HepG2 (cell line): ENCODE data around the gene ELAVL3. TPM values are rescaled to one million over a fixed set of nuclear protein-coding genes. Genes with fewer than 3 reads are reported as not detected.

ENCODE experiments used
- ARNTL ChIP-seq: sonication (generic); formaldehyde crosslinking; IDR thresholded peaks from 2 replicates; pipeline ENCODE4 v1.4.0; 2020; ENCODE audit warnings: mild to moderate bottlenecking, missing genetic modification reagents
- GATAD1 ChIP-seq: IDR thresholded peaks from 2 replicates; pipeline ENCODE4 v1.6.1; 2016; ENCODE audit warnings: missing genetic modification reagents, missing compliant biosample characterization
- HNRNPUL1 ChIP-seq: fragments of 200-400 bp; formaldehyde crosslinking; IDR thresholded peaks from 2 replicates; pipeline ENCODE4 v1.6.1; 2017; ENCODE audit warnings: low read depth, mild to moderate bottlenecking, low read length, moderate library complexity
- KDM4B ChIP-seq: sonication (generic); formaldehyde crosslinking; IDR thresholded peaks from 2 replicates; pipeline ENCODE4 v1.4.0; 2020; ENCODE audit warnings: missing genetic modification reagents
- MAF1 ChIP-seq: sonication (generic); formaldehyde crosslinking; IDR thresholded peaks from 2 replicates; pipeline ENCODE4 v1.5.0; 2020; ENCODE audit warnings: missing genetic modification reagents, borderline replicate concordance
- NCOA2 ChIP-seq: sonication (generic); formaldehyde crosslinking; IDR thresholded peaks from 2 replicates; pipeline ENCODE4 v1.8.0; 2022; ENCODE audit warnings: inconsistent platforms
- NR2F1 ChIP-seq, 2 experiments: fragments of 450-650 bp in 1 of 2; formaldehyde crosslinking in 1 of 2; IDR thresholded peaks; 2 replicates each; pipeline versions ENCODE4 v1.5.0 to v1.6.1; 2016 to 2020; ENCODE audit warnings: mild to moderate bottlenecking in 1 of 2, missing compliant biosample characterization in 1 of 2, missing genetic modification reagents in 1 of 2, moderate library complexity in 1 of 2
- TCF12 ChIP-seq, 2 experiments: fragments of 450-650 bp in 1 of 2; sonication (generic) in 1 of 2; formaldehyde crosslinking in 1 of 2; IDR thresholded peaks; 2 replicates each; pipeline versions ENCODE4 v1.6.1 to v1.8.0; 2017 to 2022; ENCODE audit warnings: antibody characterized with exemption in 1 of 2, mild to moderate bottlenecking in 1 of 2, missing genetic modification reagents in 1 of 2, moderate library complexity in 1 of 2
- ZFX ChIP-seq: sonication (generic); formaldehyde crosslinking; IDR thresholded peaks from 2 replicates; pipeline ENCODE4 v1.4.0; 2020; ENCODE audit warnings: mild to moderate bottlenecking, low read depth, missing genetic modification reagents, moderate library complexity
- ZNF225 ChIP-seq: sonication (generic); formaldehyde crosslinking; IDR thresholded peaks from 2 replicates; pipeline ENCODE4 v1.4.0; 2020; ENCODE audit warnings: mild to moderate bottlenecking, missing genetic modification reagents
- ZNF253 ChIP-seq: sonication (generic); formaldehyde crosslinking; IDR thresholded peaks from 2 replicates; pipeline ENCODE4 v1.8.0; 2022; ENCODE audit warnings: mild to moderate bottlenecking, missing genetic modification reagents, borderline replicate concordance
- ZNF451 ChIP-seq: sonication (generic); formaldehyde crosslinking; IDR thresholded peaks from 2 replicates; pipeline ENCODE4 v1.5.0; 2020; ENCODE audit warnings: mild to moderate bottlenecking, missing genetic modification reagents
- ZNF468 ChIP-seq: sonication (generic); formaldehyde crosslinking; IDR thresholded peaks from 2 replicates; pipeline ENCODE4 v1.8.0; 2022; ENCODE audit warnings: mild to moderate bottlenecking, moderate library complexity, missing genetic modification reagents
- ZNF720 ChIP-seq: sonication (generic); formaldehyde crosslinking; IDR thresholded peaks from 2 replicates; pipeline ENCODE4 v1.4.0; 2020; ENCODE audit warnings: missing genetic modification reagents
- ZNF766 ChIP-seq: sonication (generic); formaldehyde crosslinking; IDR thresholded peaks from 2 replicates; pipeline ENCODE4 v1.5.0; 2020; ENCODE audit warnings: missing genetic modification reagents, borderline replicate concordance
- ZSCAN21 ChIP-seq: sonication (generic); formaldehyde crosslinking; IDR thresholded peaks from 2 replicates; pipeline ENCODE4 v1.8.0; 2022; ENCODE audit warnings: mild to moderate bottlenecking, missing genetic modification reagents, moderate library complexity, borderline replicate concordance
- polyA plus RNA-seq, 8 experiments: library from polyadenylated mRNA; depleted of rRNA in 3 of 8; stranded (reverse) in 7 of 8; unstranded in 1 of 8; fragments of >200 nt; fragmentation: Illumina TruSeq in 4 of 8; extraction: Trizol in 4 of 8; gene quantifications; 2 replicates each; pipeline versions ENCODE4 v1.2.1 to v1.2.3, GENCODE V29; 2011 to 2016; ENCODE audit warnings: low read depth in 4 of 8, missing spikeins in 1 of 8, mixed read lengths in 1 of 8; ENCODE audit not compliant: insufficient read depth in 1 of 8
- total RNA-seq, 5 experiments: library from RNA; depleted of rRNA; stranded (reverse); fragments of >200 nt; fragmentation: Illumina TruSeq; extraction: Trizol; gene quantifications; 2 replicates each; pipeline ENCODE4 v1.2.3, GENCODE V29; 2016; ENCODE audit warnings: low read depth in 1 of 5
- TF ChIP-seq, protein P1 (sequence below): sonication (generic); formaldehyde crosslinking; IDR thresholded peaks from 2 replicates; pipeline ENCODE4 v1.5.0; 2020; ENCODE audit warnings: mild to moderate bottlenecking, missing genetic modification reagents
- TF ChIP-seq, protein P2 (sequence below): sonication (generic); formaldehyde crosslinking; IDR thresholded peaks from 2 replicates; pipeline ENCODE4 v1.5.1; 2020; ENCODE audit warnings: mild to moderate bottlenecking, missing genetic modification reagents, borderline replicate concordance
- TF ChIP-seq, protein P3 (sequence below): sonication (generic); formaldehyde crosslinking; IDR thresholded peaks from 2 replicates; pipeline ENCODE4 v1.8.1; 2023; ENCODE audit warnings: mild to moderate bottlenecking, missing genetic modification reagents
- TF ChIP-seq, protein P4 (sequence below), 2 experiments: fragments of 450-650 bp in 1 of 2; sonication (generic) in 1 of 2; formaldehyde crosslinking; IDR thresholded peaks; 2 replicates each; pipeline versions ENCODE4 v1.5.0 to v1.8.0; 2020 to 2022; ENCODE audit warnings: mild to moderate bottlenecking in 1 of 2, missing genetic modification reagents in 1 of 2
- TF ChIP-seq, protein P5 (sequence below): sonication (generic); formaldehyde crosslinking; IDR thresholded peaks from 2 replicates; pipeline ENCODE4 v1.4.0; 2020; ENCODE audit warnings: missing genetic modification reagents
- TF ChIP-seq, protein P6 (sequence below): sonication (generic); formaldehyde crosslinking; IDR thresholded peaks from 2 replicates; pipeline ENCODE4 v1.8.1; 2023; ENCODE audit warnings: missing genetic modification reagents, mild to moderate bottlenecking, borderline replicate concordance

Gene ELAVL3
- total and polyA plus RNA-seq, 2 of the 13 experiments (the other 11 are each of a cell fraction or from before 2014, with no cell fraction given) = 0.03 TPM; not detected in 1

DNA sequence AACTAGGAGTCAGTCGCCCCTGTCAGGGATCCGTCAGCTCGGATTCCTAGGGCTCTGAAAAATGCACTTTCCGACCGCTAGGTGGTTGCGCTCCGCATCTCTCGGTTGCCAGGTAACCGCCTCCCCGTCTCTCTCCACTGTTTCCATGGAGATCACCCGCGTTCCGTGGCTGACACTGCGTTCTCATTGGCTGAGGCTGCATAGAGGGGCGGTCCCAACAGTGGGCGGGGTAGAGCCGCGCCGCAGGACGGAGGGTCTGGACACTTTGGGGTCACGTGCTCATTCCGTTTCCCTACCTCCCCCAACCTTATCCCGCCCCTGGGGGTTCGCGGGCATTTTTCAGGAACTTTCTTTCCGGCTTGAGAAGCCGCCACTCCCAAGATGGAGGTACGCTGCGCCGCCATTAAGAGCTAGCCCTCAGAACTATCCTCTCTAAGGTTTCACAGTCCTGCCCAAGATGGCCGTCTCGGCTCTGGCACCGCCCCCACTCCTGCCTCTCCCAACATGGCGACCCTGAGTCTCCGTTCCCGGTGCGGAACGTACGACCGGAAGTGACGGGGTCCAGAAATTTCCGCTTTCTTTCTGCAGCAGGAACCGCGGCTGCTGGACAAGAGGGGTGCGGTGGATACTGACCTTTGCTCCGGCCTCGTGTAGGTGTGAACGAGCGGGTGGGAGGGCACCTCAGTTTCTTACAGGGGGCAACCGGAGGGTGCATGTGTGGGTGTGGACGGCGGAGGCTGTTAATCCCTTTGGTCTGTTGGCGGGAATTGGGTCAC, 45.6 kb downstream of the ELAVL3 start, which contains the start of the genes ODAD3 and PRKCSH (continued):
- TF ChIP-seq TCF12 (IDR thresholded peaks at IDR 0.05) = no peak
- TF ChIP-seq TCF12 (CRISPR knock-in tag; IDR thresholded peaks at IDR 0.05) = no peak
- TF ChIP-seq, protein P1, sequence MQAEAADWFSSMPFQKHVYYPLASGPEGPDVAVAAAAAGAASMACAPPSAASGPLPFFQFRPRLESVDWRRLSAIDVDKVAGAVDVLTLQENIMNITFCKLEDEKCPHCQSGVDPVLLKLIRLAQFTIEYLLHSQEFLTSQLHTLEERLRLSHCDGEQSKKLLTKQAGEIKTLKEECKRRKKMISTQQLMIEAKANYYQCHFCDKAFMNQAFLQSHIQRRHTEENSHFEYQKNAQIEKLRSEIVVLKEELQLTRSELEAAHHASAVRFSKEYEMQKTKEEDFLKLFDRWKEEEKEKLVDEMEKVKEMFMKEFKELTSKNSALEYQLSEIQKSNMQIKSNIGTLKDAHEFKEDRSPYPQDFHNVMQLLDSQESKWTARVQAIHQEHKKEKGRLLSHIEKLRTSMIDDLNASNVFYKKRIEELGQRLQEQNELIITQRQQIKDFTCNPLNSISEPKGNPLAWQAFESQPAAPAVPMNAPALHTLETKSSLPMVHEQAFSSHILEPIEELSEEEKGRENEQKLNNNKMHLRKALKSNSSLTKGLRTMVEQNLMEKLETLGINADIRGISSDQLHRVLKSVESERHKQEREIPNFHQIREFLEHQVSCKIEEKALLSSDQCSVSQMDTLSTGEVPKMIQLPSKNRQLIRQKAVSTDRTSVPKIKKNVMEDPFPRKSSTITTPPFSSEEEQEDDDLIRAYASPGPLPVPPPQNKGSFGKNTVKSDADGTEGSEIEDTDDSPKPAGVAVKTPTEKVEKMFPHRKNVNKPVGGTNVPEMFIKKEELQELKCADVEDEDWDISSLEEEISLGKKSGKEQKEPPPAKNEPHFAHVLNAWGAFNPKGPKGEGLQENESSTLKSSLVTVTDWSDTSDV (CRISPR knock-in tag) = no peak
- TF ChIP-seq, protein P2, sequence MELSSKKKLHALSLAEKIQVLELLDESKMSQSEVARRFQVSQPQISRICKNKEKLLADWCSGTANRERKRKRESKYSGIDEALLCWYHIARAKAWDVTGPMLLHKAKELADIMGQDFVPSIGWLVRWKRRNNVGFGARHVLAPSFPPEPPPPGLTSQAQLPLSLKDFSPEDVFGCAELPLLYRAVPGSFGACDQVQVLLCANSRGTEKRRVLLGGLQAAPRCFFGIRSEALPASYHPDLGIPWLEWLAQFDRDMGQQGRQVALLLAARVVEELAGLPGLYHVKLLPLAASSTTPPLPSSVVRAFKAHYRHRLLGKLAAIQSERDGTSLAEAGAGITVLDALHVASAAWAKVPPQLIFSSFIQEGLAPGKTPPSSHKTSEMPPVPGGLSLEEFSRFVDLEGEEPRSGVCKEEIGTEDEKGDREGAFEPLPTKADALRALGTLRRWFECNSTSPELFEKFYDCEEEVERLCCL = 0 out of 2 replicates have a peak, but pooled peaks have one; percentile 28
- TF ChIP-seq ZNF720 (CRISPR knock-in tag) = no peak
- TF ChIP-seq, protein P3, sequence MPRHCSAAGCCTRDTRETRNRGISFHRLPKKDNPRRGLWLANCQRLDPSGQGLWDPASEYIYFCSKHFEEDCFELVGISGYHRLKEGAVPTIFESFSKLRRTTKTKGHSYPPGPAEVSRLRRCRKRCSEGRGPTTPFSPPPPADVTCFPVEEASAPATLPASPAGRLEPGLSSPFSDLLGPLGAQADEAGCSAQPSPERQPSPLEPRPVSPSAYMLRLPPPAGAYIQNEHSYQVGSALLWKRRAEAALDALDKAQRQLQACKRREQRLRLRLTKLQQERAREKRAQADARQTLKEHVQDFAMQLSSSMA = peak; percentile 100
- no peak; the same call in 1 of the 2 replicates for TF ChIP-seq ZSCAN21
- TF ChIP-seq ZNF468 (CRISPR knock-in tag) = no peak
- no peak for TF ChIP-seq HNRNPUL1
- TF ChIP-seq, protein P4, sequence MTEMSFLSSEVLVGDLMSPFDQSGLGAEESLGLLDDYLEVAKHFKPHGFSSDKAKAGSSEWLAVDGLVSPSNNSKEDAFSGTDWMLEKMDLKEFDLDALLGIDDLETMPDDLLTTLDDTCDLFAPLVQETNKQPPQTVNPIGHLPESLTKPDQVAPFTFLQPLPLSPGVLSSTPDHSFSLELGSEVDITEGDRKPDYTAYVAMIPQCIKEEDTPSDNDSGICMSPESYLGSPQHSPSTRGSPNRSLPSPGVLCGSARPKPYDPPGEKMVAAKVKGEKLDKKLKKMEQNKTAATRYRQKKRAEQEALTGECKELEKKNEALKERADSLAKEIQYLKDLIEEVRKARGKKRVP (CRISPR knock-in tag; IDR thresholded peaks at IDR 0.05) = peak in 1 of 2 experiments; percentile 58; a peak in 1 of 4 replicates
- no peak for TF ChIP-seq ZNF253 (CRISPR knock-in tag)
- no peak for TF ChIP-seq KDM4B
- 0 out of 4 replicates have a peak, but pooled peaks of 1 of the 2 experiments have one; percentile 23 for TF ChIP-seq NR2F1 (CRISPR knock-in tag; IDR thresholded peaks at IDR 0.05)
- no peak for TF ChIP-seq ZNF225 (CRISPR knock-in tag)
- TF ChIP-seq ARNTL (CRISPR knock-in tag) = 0 out of 2 replicates have a peak, but pooled peaks have one; percentile 18
- TF ChIP-seq, protein P5, sequence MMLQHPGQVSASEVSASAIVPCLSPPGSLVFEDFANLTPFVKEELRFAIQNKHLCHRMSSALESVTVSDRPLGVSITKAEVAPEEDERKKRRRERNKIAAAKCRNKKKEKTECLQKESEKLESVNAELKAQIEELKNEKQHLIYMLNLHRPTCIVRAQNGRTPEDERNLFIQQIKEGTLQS (CRISPR knock-in tag) = no peak
- TF ChIP-seq, protein P6, sequence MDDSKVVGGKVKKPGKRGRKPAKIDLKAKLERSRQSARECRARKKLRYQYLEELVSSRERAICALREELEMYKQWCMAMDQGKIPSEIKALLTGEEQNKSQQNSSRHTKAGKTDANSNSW = 0 out of 2 replicates have a peak, but pooled peaks have one; percentile 48
- no peak for TF ChIP-seq ZNF766 (CRISPR knock-in tag)
- TF ChIP-seq ZNF451 = no peak
- TF ChIP-seq MAF1 = no peak
- TF ChIP-seq GATAD1 (CRISPR knock-in tag) = peak; percentile 87
- peak; percentile 92 for TF ChIP-seq ZFX (CRISPR knock-in tag)
- no peak for TF ChIP-seq NCOA2 (CRISPR knock-in tag)
